ENCODE data around the gene NR1I2.

The NR1I2 gene

DNA sequence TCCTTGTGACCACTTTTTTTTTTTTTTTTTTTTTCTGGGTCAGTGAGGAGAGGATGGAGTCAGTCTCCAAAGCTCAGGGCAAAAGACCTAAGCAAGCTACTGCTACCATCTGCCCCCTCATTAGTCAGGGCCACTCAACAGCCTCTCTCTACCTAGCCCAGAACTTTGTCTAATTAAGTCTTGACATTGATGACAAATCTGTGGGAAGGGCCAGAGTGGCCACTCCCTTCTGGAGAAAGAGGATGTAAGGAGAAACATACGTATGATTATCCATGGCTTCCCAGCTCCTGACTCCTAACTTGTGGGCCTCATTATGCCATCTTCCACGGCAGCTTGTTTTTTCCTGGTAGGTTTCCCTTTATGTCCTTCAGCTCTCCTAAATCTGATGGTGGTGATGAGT, 37.9 kb downstream of the NR1I2 start:
- DNase-seq (ENCODE audit: low read depth): peak; percentile 27

DNA sequence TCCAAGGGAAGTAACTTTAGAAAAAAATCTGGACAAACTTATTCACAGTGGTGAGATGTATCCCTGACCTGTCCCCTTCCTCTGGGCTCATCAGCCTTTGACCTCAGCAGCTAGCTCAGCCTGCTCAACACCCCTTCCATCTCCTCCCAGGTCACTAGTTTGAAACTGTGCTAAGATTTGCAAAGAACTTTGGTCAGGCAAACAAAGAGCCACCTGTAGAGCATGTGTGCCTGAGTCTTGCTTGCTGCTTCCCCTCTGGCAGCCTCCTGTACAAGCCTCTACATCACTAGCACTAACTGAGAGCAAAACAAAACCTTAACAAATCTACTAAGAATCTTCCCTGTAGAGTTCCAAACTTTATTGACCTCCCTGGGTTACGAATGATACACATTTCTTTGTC, 43.9 kb downstream of the NR1I2 start:
- DNase-seq (ENCODE audit: low read depth): no peak

GRCh38 chr3:119826711-119827608, 45.1 kb downstream of the NR1I2 start:
- no peak for DNase-seq (ENCODE audit: low read depth)

GRCh38 chr3:119829420-119829819, 47.5 kb downstream of the NR1I2 start:
- DNase-seq (ENCODE audit: low read depth): no peak

GRCh38 chr3:119831022-119831421, 49.1 kb downstream of the NR1I2 start:
- peak; percentile 29 for DNase-seq (ENCODE audit: low read depth)

DNA sequence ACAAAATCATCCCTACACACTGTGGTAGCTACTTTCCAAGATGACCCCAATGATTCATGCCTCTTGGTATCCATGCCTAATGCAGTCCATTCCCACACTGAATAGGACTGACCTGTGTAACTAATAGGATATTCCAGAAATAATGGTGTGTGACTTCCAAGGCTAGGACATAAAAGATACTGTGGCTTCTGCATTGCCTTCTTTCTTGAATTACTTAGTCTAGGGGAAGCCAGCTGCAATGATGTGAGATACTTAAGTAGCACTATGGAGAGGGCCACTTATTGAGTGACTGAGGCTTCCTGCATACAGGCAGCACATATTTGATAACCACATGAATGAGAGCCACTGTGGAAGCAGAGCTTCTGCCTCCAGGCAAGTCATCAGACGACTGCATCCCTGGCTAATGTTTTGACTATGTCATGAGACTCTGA, 50.1 kb downstream of the NR1I2 start:
- DNase-seq (ENCODE audit: low read depth): peak; percentile 95

DNA sequence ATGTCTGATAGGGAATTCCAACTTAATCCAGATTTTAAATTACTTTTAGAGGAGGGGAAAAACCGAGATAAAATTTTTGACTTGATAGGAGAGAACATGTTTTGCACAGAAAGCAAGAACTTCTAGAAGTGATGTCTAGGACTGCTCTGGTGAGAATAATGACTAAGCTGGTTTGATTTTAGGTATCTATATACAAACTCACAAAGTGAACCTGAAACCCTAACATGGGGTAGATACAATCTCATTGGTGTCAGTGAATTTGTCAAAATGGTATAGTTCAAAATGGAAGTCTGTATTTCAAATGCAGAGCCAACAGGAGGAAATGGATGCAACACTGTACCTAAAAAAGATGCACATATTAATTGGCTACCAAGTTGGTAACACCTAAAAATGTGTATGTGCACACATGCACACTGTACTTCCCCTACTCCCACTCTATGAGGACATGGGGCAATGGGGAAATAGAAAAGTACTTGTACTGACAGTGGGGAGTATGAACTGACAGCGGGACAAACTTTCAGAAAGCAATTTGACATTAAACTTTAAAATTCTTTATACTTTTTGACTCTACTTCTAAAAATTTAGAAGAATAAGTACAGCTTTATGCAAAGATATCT, 53.0 kb downstream of the NR1I2 start:
- DNase-seq (ENCODE audit: low read depth): no peak

DNA sequence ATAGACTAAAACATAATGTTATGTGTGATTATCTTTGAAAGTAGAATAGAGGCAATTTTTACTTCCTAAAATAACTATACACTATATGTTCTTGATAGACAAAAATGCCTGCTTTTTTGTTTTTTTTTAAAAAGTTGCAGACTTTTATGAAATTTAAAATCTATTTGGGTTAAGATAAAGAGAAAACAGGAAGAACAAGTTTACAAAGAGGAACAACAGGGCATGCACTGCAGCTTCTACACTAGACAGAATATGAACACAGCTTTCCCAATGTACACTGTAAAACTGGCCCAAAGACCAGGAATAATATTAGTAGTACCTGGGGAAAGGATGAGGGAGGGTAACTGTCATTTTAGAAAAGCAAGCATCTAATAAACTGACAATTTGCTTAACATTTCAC, 53.7 kb downstream of the NR1I2 start:
- no peak for DNase-seq (ENCODE audit: low read depth)

GRCh38 chr3:119841808-119842471, 60.0 kb downstream of the NR1I2 start:
- peak; percentile 74 for DNase-seq (ENCODE audit: low read depth)

DNA sequence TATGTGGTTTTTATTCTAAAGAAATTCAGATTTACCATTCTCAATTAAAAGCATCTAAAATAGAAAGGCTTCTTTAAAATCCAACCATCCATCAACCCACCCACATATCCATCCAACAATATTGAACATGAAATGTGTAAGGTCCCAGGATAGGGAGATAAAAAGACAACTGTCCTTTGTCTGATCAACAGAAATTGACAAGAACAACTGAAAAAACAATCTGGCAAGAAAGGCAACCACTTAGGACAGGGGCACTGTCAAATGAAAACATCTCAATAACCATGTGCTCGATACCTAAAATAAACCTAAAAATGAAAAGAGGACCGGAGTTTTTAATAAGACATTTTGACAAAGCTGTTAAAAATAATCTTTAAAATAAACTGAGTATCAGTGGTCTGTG, 67.2 kb downstream of the NR1I2 start:
- DNase-seq (ENCODE audit: low read depth): no peak

DNA sequence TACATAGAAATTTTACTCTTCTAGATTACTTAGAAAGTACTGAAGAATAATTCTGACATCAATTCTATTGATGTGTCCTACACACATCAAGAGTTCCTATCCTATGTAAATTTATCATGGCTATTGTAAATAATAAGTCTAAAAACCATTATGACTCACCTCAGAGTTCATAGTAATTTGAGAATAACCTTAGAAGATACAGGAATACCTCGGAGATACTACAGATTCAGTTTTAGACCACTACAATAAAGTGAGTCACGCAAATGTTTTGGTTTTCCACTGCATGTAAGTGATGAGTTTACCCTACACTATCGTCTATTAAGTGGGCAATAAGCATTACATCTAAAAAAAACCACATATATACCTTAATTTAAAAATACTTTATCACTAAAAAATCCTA, 74.8 kb downstream of the NR1I2 start:
- DNase-seq (ENCODE audit: low read depth): no peak

GRCh38 chr3:119858957-119859356, 77.1 kb downstream of the NR1I2 start:
- DNase-seq (ENCODE audit: low read depth): no peak

DNA sequence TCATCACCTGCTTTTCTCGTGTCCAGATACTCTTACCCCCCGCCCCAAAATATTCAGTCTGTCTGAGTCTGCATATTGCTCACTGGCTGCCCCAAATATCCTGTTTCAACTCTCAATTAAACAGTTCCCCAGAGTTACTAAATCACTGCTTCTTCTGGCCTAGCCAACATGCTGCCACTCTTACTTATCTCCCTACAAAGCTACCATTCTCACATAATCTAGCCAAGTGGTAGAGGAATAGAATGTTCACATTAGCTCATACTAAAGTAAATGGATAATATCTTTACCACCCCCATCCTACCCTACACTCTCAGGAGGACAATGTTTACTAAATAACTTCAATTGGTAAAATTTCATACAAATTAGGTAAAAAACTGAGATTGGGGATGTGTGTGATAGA, 77.8 kb downstream of the NR1I2 start:
- no peak for DNase-seq (ENCODE audit: low read depth)

GRCh38 chr3:119861681-119862080, 79.8 kb downstream of the NR1I2 start:
- no peak for DNase-seq (ENCODE audit: low read depth)

DNA sequence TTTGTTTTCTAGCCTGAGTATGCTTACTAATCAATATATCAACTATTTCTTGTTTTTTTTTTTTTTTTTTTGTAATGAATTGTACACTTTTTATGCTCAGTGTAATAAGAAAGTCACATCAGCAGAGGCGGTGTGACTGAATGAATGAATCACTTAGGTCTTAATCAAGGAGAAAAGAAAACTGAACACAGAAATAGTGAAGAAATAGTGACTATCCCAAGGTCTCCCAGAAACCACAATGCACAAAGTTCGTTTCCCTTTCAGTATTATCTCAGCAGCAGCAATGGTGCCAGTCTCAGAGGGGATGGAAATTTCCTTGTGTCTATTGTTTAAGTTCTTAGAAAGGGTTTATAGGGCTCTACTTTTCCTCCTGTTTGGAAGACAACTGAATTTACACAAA, 80.7 kb downstream of the NR1I2 start:
- no peak for DNase-seq (ENCODE audit: low read depth)

DNA sequence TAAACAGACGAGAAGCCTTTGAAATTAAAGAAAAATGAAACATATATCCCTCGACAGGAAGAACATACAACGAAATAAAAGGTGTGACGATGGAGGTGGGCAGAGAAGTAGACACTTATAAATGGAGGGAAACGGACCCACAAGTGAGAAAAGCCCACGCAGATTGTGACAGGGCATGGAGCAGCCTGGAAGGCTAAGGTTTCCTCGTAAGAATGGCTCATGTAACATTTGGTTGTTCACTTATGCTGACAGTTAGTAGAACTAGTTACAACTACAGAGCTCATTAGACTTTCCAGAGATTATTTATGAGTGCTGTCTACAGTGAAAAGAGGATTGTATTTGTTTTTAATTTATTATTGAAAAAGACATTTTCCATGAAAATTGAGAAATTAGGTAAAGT, 82.6 kb downstream of the NR1I2 start:
- DNase-seq (ENCODE audit: low read depth): no peak
